ENCODE results near the gene MRPS22. TPM values are rescaled to one million over a fixed set of nuclear protein-coding genes. Genes with fewer than 3 reads are reported as not detected.

MRPS22 gene
- total RNA-seq, 8 experiments from 2014 or later, result 42.2 to 81.5 (median 60.6) TPM

DNA sequence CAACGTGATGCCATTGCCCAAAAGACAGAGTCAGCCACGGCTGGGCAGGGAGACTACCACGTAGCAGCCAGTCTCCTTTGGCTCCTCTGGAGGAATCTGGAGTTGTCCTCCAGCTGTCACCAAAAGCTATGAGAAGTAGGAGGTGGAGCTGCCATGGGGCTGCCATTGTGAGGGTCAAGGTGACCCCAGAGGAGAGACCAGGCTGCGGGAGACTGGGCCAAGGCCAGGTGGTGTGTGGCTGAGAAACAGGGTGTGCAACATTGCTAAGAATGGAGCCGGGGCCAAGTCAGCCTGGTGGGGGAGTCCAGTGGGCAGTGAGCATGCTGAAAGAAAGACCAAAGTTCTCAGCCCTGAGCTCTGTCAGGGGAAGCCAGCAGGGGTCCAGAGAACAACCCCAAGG is 29.9 kb upstream of the MRPS22 start:
- H3K4me3 ChIP-seq, result no peak overlapping the region
- no peak for ATAC-seq (replicated peaks in 6 of 8)
- in situ Hi-C loops (cut with MboI; ENCODE audit: low pct_unique_long_range_greater_than_20kb in 2 of 9, low sequenced_read_pairs in 9 of 9, unreplicated experiment in 9 of 9), result loop anchor here in 6 of 9 experiments (10.0 to 25.0 kb wide), 3 partner anchors 202 to 377 kb away; partner anchors contain the start of genes FOXL2 (in 2 of the 6) and FOXL2NB (in 2 of the 6)
- peaks cover 5 to 9% of the 10 kb centered on the region in 2 donors for H3K4me1 ChIP-seq (replicated peaks in 1 of 2)
- no peak overlapping the region for H3K27ac ChIP-seq
- WGBS, 10 experiments, result 60 to 100% (median 80%) methylated on average over 1 to 2 of the region's 5 CpGs; no CpG with 5 or more reads in 6 of the 10 experiments

DNA sequence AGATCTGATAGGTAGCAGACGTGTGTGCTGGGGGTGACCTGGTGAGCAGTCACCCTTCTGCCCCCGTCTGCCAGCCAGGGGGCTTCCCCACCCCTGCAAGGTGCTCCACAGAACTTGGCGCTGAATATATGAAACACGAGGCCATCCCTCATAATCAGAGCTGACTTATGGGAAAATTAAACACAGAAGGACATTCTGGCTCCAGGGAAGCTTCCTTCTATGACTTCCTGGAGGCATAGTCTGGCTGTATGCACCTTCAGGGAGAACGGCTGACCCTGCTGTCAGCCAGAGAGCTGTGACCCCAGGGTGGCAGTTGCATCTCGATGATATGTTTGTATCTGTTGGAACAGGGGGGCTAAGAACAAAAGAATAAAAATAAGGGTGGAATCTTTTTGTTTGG is 26.6 kb upstream of the MRPS22 start:
- Histone ChIP-seq H3K4me1 (replicated peaks in 1 of 2) (no peaks in the 10 kb centered on the region), H3K4me3 (no peak overlapping the region), H3K27ac (no peak overlapping the region)
- WGBS, 10 experiments, result 66 to 100% (median 80%) methylated on average over 1 to 3 of the region's 6 CpGs; no CpG with 5 or more reads in 5 of the 10 experiments
- ATAC-seq (replicated peaks in 6 of 8), result no peak
- in situ Hi-C loops (cut with MboI; ENCODE audit: low pct_unique_long_range_greater_than_20kb in 2 of 9, low sequenced_read_pairs in 9 of 9, unreplicated experiment in 9 of 9), result loop anchor here in 6 of 9 experiments (10.0 to 25.0 kb wide), 3 partner anchors 205 to 380 kb away; partner anchors contain the start of genes FOXL2 (in 2 of the 6) and FOXL2NB (in 2 of the 6)

DNA sequence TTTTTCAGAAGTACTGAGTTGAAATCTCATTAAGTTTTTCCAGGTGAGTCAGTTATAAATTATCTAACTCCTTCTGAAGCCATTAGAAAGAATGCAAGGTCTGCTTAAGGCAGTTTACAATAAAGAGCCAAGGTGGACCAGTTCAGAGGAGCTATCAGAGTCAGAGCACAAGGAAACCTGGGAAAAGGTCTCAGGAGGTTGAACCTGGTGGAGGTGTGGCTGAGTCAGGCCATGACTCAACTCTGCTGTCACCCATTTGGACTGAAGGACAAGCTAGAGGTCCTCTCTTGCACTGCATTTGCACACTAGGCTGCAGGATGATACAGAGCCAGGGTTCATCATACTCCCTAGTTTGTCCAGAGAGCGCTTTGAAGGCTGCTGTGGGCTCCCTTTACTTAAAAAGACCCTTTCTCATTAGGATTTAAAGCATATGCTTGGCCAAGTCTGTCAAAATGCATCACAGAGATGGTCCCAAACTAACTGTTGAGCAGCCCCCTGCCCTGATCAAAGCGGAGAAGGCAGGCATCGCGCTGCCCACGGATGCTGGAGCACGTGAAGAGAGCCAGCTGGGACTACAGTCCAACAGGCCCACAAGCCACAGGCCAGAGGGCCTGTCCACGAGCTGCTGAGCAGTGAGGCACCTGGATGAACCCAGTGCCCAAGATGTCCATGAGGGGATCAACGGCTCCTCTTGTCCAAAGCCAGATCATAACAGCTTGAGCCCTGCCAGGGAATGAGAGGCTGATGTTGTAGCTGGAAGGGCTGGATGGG is 26.0 kb upstream of the MRPS22 start:
- in situ Hi-C loops (cut with MboI; ENCODE audit: low pct_unique_long_range_greater_than_20kb in 2 of 9, low sequenced_read_pairs in 9 of 9, unreplicated experiment in 9 of 9), result loop anchor here in 6 of 9 experiments (10.0 to 25.0 kb wide), 3 partner anchors 206 to 381 kb away; partner anchors contain the start of genes FOXL2 (in 2 of the 6) and FOXL2NB (in 2 of the 6)
- no peak overlapping the region for H3K27ac ChIP-seq
- no peak overlapping the region for H3K4me3 ChIP-seq
- no peak for ATAC-seq (replicated peaks in 6 of 8)
- no peaks in the 10 kb centered on the region for H3K4me1 ChIP-seq (replicated peaks in 1 of 2)
- WGBS, 10 experiments, result 29 to 90% (median 73%) methylated on average over 1 to 3 of the region's 8 CpGs; no CpG with 5 or more reads in 2 of the 10 experiments

DNA sequence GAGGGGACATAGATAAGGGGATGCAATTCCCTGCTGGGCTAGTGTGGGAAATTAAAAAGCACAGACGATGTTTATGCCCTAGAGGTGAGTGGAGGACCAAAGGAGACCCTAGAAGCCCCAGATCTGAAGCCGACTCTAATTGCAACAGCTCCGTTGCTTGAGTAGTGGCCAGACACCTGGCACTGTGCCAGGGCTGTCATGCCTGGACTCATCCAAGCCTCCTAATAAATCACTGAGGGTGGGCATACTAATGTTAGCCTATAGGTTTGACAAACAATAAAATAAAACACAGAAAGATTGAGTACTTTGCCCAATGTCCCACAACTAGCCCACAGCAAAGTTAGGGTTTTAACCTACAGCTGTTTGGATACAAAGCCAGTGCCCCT is 25.4 kb upstream of the MRPS22 start:
- 43 to 50% (median 50%) methylated on average over 1 to 3 of the region's 3 CpGs; no CpG with 5 or more reads in 7 of the 10 experiments for WGBS, 10 experiments
- H3K27ac ChIP-seq, result no peak overlapping the region
- in situ Hi-C loops (cut with MboI; ENCODE audit: low pct_unique_long_range_greater_than_20kb in 2 of 9, low sequenced_read_pairs in 9 of 9, unreplicated experiment in 9 of 9), result loop anchor here in 6 of 9 experiments (10.0 to 25.0 kb wide), 3 partner anchors 206 to 381 kb away; partner anchors contain the start of genes FOXL2 (in 2 of the 6) and FOXL2NB (in 2 of the 6)
- H3K4me1 ChIP-seq (replicated peaks in 1 of 2), result no peaks in the 10 kb centered on the region
- no peak overlapping the region for H3K4me3 ChIP-seq
- peak in 1 of 8 experiments; percentile 17 for ATAC-seq (replicated peaks in 6 of 8)

DNA sequence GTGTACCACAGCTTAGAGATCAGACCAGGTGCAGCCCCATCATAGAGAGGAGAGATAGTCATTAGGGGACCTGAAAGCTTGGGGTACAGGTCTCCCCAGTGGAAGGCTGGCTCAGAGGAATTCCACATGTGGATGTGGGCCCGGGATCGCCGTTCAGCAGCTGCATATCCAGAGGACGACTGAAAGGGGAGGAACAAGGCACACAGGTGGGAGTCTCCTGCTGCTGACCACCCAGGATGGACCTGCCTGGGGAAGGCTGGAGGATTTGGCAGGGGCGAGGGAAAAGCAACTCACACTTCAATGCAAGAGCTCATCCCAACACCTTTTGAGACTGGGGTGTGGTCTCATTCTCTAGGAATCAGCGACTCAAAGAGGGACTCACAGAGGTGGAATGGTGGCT is 25.0 kb upstream of the MRPS22 start:
- Histone ChIP-seq H3K4me1 (replicated peaks in 1 of 2) (no peaks in the 10 kb centered on the region), H3K4me3 (no peak overlapping the region), H3K27ac (no peak overlapping the region)
- WGBS, 10 experiments, result 80 to 100% (median 95%) methylated on average over 1 to 4 of the region's 6 CpGs; no CpG with 5 or more reads in 6 of the 10 experiments
- in situ Hi-C loops (cut with MboI; ENCODE audit: low pct_unique_long_range_greater_than_20kb in 2 of 9, low sequenced_read_pairs in 9 of 9, unreplicated experiment in 9 of 9), result loop anchor here in 6 of 9 experiments (10.0 to 25.0 kb wide), 3 partner anchors 207 to 382 kb away; partner anchors contain the start of genes FOXL2 (in 2 of the 6) and FOXL2NB (in 2 of the 6)
- no peak for ATAC-seq (replicated peaks in 6 of 8)

DNA sequence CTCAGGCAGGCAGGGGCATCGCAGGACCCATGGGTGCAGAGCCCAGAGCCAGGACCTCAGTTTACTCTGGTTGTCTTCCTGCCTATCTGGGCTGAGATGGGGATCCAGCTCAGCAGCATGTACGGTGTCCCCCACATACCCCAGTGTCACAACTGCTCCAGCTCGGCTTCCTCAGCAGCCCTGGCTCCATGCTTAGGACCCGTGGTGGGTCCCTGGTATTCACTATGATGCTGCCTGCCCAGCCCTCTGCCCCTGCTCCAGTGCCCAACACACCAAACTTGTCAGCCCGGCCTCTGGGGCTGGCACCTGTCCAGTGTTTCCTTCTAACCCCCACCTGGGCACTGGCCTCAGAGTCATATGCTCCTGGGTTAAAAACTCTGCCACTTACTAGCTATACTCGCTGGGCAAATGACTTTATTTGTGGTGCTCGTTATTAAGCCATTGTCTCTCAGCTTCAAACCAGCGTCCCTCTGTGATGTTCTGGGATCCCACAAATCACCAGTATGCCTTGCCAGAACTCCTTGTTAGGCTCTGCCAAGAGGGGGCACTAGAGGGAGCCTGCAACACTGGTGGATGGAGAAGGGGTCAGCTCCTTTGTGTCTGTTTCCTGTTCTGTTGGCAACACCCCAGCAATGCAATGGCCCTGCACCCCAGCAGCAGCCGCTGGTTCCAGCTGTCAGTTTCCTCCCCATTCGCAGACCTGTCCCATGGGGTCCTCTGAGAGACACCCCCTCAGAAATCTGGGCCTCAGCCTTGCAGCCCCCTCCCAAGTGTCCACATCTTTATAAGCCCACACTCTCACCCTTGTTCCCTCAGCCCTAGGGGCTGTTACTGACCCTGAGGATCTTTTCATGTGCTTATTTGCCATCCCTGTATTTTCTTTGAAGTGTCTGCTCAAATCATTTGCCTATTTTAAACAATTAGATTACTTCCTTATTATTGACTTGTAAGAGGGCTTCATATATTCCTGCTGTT is 24.1 kb upstream of the MRPS22 start:
- no peak overlapping the region for H3K27ac ChIP-seq
- in situ Hi-C loops (cut with MboI; ENCODE audit: low pct_unique_long_range_greater_than_20kb in 2 of 9, low sequenced_read_pairs in 9 of 9, unreplicated experiment in 9 of 9), result loop anchor here in 6 of 9 experiments (10.0 to 25.0 kb wide), 3 partner anchors 207 to 382 kb away; partner anchors contain the start of genes FOXL2 (in 2 of the 6) and FOXL2NB (in 2 of the 6)
- no peaks in the 10 kb centered on the region for H3K4me1 ChIP-seq (replicated peaks in 1 of 2)
- ATAC-seq (replicated peaks in 6 of 8), result peak in 2 of 8 experiments; percentile 21 to 32
- H3K4me3 ChIP-seq, result no peak overlapping the region
- WGBS, 10 experiments, result 10 to 100% (median 75%) methylated on average over 1 to 7 of the region's 10 CpGs; no CpG with 5 or more reads in 1 of the 10 experiments

DNA sequence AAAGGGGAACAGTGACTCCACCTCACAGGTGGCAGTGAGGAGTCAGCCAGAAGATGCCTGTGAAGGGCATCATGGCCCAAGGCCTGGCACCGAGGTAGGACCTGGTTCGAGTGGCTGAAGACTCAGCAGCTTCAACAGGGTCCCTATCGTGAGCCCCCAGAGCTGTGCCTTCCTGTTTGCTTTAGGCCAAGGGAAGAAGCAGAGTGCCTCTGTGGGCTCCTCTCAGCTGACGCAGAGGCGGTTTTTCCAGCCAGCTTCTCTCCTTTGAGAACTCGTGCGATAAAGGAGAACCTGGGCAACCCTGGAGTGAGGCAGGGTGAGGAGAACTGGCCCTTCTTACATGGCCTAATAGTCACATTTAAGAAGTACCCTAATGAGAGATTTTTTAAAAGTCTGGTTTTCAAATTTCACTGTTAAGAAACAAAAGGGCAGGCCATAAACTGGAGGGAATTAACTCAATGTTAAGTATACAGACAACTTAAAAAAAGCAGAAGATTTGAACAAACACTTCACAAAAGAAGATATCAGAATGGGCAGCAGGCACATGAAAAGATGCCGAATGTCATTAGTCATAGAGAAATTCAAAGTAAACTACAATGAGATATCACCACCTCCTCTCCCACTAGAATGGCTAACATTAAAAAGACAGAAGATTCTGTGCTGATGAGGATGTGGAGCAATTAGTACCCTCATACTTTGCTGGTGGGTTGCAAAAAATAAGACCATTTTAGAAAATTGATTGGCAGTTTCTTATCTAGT is 23.1 kb upstream of the MRPS22 start:
- WGBS, 10 experiments, result 72 to 100% (median 86%) methylated on average over 1 to 7 of the region's 8 CpGs; no CpG with 5 or more reads in 1 of the 10 experiments
- no peak for ATAC-seq (replicated peaks in 6 of 8)
- in situ Hi-C loops (cut with MboI; ENCODE audit: low pct_unique_long_range_greater_than_20kb in 2 of 9, low sequenced_read_pairs in 9 of 9, unreplicated experiment in 9 of 9), result loop anchor here in 5 of 9 experiments (25.0 kb wide), 2 partner anchors 208 to 383 kb away; partner anchors contain the start of genes FOXL2 (in 2 of the 5) and FOXL2NB (in 2 of the 5)

DNA sequence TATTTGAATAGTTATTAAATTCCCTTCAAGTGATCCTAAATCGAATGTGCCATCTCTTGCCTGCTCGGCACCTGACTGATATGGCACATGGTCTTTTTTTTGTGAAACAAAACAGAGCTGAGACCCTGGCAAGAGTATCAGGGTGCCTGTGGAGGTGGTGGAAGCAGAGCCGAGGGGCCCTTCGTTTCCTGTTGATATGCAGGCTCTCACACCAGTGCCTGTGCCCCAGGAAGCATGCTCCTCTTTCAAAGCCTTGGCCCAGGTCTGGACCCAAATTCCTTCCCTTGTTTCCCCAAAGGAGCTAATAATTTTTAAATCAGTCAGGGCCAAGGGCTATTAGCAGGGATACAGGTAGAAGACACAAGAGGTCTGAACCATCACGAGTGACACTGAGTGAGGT is 21.5 kb upstream of the MRPS22 start:
- no peaks in the 10 kb centered on the region for H3K4me1 ChIP-seq (replicated peaks in 1 of 2)
- no peak overlapping the region for H3K4me3 ChIP-seq
- no peak for ATAC-seq (replicated peaks in 6 of 8)
- 43 to 85% (median 66%) methylated on average over 1 to 4 of the region's 5 CpGs; no CpG with 5 or more reads in 6 of the 10 experiments for WGBS, 10 experiments
- no peak overlapping the region for H3K27ac ChIP-seq
- in situ Hi-C loops (cut with MboI; ENCODE audit: low pct_unique_long_range_greater_than_20kb in 2 of 9, low sequenced_read_pairs in 9 of 9, unreplicated experiment in 9 of 9), result loop anchor here in 5 of 9 experiments (25.0 kb wide), 2 partner anchors 210 to 385 kb away; partner anchors contain the start of genes FOXL2 (in 2 of the 5) and FOXL2NB (in 2 of the 5)

More for the DNA sequence above, 23.1 kb upstream of the MRPS22 start:
- no peak overlapping the region for H3K27ac ChIP-seq
- no peaks in the 10 kb centered on the region for H3K4me1 ChIP-seq (replicated peaks in 1 of 2)
- H3K4me3 ChIP-seq, result no peak overlapping the region

DNA sequence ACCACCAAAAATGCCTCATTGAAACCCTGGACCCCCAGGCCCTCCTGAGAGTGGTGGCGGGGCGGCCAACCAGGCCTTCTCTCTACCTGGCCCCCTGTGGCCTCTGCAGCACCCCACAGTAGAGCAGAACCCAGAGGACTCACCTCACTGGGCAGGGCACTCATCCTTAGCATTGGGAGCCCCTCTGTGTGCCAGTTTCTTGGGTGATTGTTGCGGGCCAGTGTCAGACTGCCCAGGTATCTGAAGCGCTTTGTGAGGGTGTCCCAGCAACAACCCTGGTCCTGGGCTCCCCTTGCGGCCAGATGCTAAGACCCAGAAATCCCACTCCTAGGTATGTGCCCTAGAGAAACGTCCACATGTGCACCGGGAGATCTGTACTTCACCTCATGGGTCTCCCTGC is 20.7 kb upstream of the MRPS22 start:
- ATAC-seq (replicated peaks in 6 of 8), result no peak
- WGBS, 10 experiments, result 57 to 100% (median 90%) methylated on average over 1 to 5 of the region's 7 CpGs; no CpG with 5 or more reads in 5 of the 10 experiments
- in situ Hi-C loops (cut with MboI; ENCODE audit: low pct_unique_long_range_greater_than_20kb in 2 of 9, low sequenced_read_pairs in 9 of 9, unreplicated experiment in 9 of 9), result loop anchor here in 5 of 9 experiments (25.0 kb wide), 2 partner anchors 211 to 386 kb away; partner anchors contain the start of genes FOXL2 (in 2 of the 5) and FOXL2NB (in 2 of the 5)

DNA sequence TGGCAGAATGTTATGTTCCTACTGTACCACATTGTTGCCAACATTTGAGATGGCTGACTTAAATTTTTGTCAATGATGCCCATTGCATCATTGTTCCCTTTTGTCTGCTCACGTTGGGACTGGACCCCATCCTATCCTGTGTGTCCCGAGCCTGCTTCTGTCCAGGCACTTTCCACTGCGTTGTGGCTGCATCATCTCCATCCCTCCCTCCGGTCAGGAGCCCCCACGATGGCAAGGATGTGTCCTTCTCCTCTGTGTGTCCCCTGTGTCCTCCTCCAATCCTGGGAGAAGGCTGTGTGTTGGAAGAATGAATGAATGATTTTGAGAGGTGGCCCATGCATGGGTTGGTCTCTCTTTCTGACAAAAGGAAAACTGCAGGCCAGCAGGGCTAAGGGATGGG is 19.4 kb upstream of the MRPS22 start:
- 34 to 87% (median 63%) methylated on average over 2 to 4 of the region's 5 CpGs; no CpG with 5 or more reads in 6 of the 10 experiments for WGBS, 10 experiments
- in situ Hi-C loops (cut with MboI; ENCODE audit: low pct_unique_long_range_greater_than_20kb in 2 of 9, low sequenced_read_pairs in 9 of 9, unreplicated experiment in 9 of 9), result loop anchor here in 5 of 9 experiments (25.0 kb wide), 2 partner anchors 212 to 387 kb away; partner anchors contain the start of genes FOXL2 (in 2 of the 5) and FOXL2NB (in 2 of the 5)
- H3K4me1 ChIP-seq (replicated peaks in 1 of 2), result no peaks in the 10 kb centered on the region

More for the DNA sequence above, 20.7 kb upstream of the MRPS22 start:
- H3K27ac ChIP-seq, result no peak overlapping the region
- no peaks in the 10 kb centered on the region for H3K4me1 ChIP-seq (replicated peaks in 1 of 2)
- no peak overlapping the region for H3K4me3 ChIP-seq

DNA sequence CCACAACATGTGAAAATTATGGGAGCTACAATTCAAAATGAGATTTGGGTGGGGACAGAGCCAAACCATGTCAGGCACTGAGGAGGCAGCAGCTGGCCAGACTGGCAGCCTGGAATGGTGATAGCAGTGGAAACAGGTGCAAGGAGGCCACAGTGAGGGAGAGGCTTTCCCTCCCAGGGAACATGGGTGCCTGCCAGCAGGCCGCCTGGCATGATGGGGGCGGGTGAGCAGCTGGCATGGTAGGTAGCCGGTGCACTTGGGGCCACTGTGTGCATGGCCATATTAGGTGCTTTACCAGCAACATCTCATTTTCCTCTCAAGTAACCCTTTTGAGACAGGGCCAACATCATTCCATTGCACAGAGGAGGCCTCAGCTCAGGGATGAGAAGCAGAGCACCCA is 18.3 kb upstream of the MRPS22 start:
- H3K4me3 ChIP-seq, result no peak overlapping the region
- WGBS, 10 experiments, result 81% methylated on average over 3 of the region's 3 CpGs; no CpG with 5 or more reads in 9 of the 10 experiments
- H3K27ac ChIP-seq, result no peak overlapping the region
- in situ Hi-C loops (cut with MboI; ENCODE audit: low pct_unique_long_range_greater_than_20kb in 2 of 9, low sequenced_read_pairs in 9 of 9, unreplicated experiment in 9 of 9), result loop anchor here in 1 of 9 experiments (25.0 kb wide), 1 partner anchor 388 kb away; the partner anchor contains the start of genes FOXL2 and FOXL2NB
- H3K4me1 ChIP-seq (replicated peaks in 1 of 2), result no peaks in the 10 kb centered on the region
- no peak for ATAC-seq (replicated peaks in 6 of 8)

More for the DNA sequence above, 19.4 kb upstream of the MRPS22 start:
- no peak overlapping the region for H3K4me3 ChIP-seq
- H3K27ac ChIP-seq, result no peak overlapping the region
- no peak for ATAC-seq (replicated peaks in 6 of 8)

All from motor neuron (in vitro differentiated cells).